NB4 (cell line): ENCODE results near the gene ATP5PO.

Source experiments
- CTCF ChIP-seq: IDR thresholded peaks from one replicate; pipeline ENCODE4 v1.5.1; 2012; ENCODE audit warnings: low read depth, low read length
- POLR2A ChIP-seq: IDR thresholded peaks from 2 replicates; pipeline ENCODE4 v1.6.1; 2011; ENCODE audit warnings: mild to moderate bottlenecking; ENCODE audit not compliant: insufficient read length; ENCODE audit errors: extremely low read depth

DNA sequence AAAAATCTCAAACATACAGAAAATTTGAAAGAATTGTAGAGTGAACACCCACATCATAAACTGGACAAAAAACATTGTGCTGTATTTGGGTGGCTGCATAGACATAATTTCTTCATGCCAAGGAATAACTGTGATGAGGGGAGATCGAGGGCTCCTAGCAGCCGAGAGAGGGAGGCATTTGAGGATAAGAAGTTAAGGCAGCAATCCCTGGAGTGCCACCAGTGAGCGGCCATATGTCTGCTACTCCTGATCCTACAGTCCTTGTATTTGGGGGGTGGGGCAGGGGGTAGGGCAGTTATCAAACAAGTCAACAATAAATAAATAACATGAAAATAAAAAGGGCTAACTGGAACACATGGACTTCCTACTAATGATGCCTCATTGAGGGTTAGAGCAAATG lies 54.5 kb downstream of the ATP5PO start:
- TF ChIP-seq POLR2A = no peak
- TF ChIP-seq CTCF = no peak
